ENCODE measurements around the gene HEBP1.
"Not testable (repeated sequence)": the region's sequence is repeated elsewhere in the genome, so short reads cannot be mapped to it uniquely, and the experiment has no call there.

Gene HEBP1

GRCh38 chr12:12999959-13000615 is at the start of gene HEBP1:
TSS of gene HEBP1 (minus strand) at chr12:13000265. CDS start at chr12:13000114, 151 bp downstream.
- peak; percentile 98 for DNase-seq

- no peak for DNase-seq
These were observed 49.8 kb upstream of the HEBP1 start for GRCh38 chr12:13049816-13050215.

- no peak for DNase-seq
These were observed 46.9 kb upstream of the HEBP1 start for GRCh38 chr12:13046964-13047363.

- DNase-seq = no peak
These were observed 45.8 kb upstream of the HEBP1 start for GRCh38 chr12:13045816-13046215.

GRCh38 chr12:13044906-13045299 is 44.8 kb upstream of the HEBP1 start:
- no peak for DNase-seq

- peak; percentile 78 for DNase-seq
These were observed 44.2 kb upstream of the HEBP1 start, which contains the start of gene FAM234B for GRCh38 chr12:13044002-13044905. TSS of gene FAM234B (plus strand) at chr12:13044381. CDS start at chr12:13044404, 23 bp downstream.

GRCh38 chr12:13042666-13043230 is 42.7 kb upstream of the HEBP1 start:
- DNase-seq = no peak

GRCh38 chr12:13041224-13041623 is 41.2 kb upstream of the HEBP1 start:
- DNase-seq = no peak

GRCh38 chr12:13039328-13039956 is 39.4 kb upstream of the HEBP1 start:
- DNase-seq = no peak

- DNase-seq = no peak
These were observed 38.6 kb upstream of the HEBP1 start for GRCh38 chr12:13038491-13039161.

GRCh38 chr12:13036881-13037280 is 36.8 kb upstream of the HEBP1 start:
- DNase-seq = no peak

- DNase-seq = not testable (repeated sequence)
These were observed 35.3 kb upstream of the HEBP1 start for GRCh38 chr12:13035335-13035734.

- DNase-seq = no peak
These were observed 33.4 kb upstream of the HEBP1 start for GRCh38 chr12:13033476-13033875.

- DNase-seq = no peak
These were observed 32.1 kb upstream of the HEBP1 start for GRCh38 chr12:13032164-13032563.

- no peak for DNase-seq
These were observed 30.7 kb upstream of the HEBP1 start for GRCh38 chr12:13030541-13031291.

- DNase-seq = no peak
These were observed 28.9 kb upstream of the HEBP1 start for GRCh38 chr12:13028825-13029570.

GRCh38 chr12:13027508-13027907 is 27.4 kb upstream of the HEBP1 start:
- DNase-seq = no peak

- DNase-seq = no peak
These were observed 27.0 kb upstream of the HEBP1 start for GRCh38 chr12:13027032-13027431.

- DNase-seq = no peak
These were observed 26.2 kb upstream of the HEBP1 start for GRCh38 chr12:13026286-13026685.

- DNase-seq = no peak
These were observed 24.5 kb upstream of the HEBP1 start for GRCh38 chr12:13024531-13024916.

Data from activated T-cell treated with anti-CD3 and anti-CD28 coated beads, Interleukin-2, amount 50 U/mL, for 1 hour (primary cell).